GM12878 (cell line): Measurements from ENCODE around the gene LTB. TPM values are rescaled to one million over a fixed set of nuclear protein-coding genes. Genes with fewer than 3 reads are reported as not detected.
A peak's percentile ranks its signal among the peaks of the same experiment; 100 is the strongest.

Source experiments
- BCLAF1 ChIP-seq: fragments of 450-650 bp; IDR thresholded peaks from 2 replicates; pipeline ENCODE4 v1.6.1; 2017; ENCODE audit warnings: antibody characterized with exemption, mild to moderate bottlenecking, moderate library complexity
- CBX3 ChIP-seq: fragments of 200-600 bp; sonication (generic); IDR thresholded peaks from 2 replicates; pipeline ENCODE4 v1.6.1; 2016; ENCODE audit warnings: low read depth, borderline replicate concordance
- DPF2 ChIP-seq: fragments of 450-650 bp; IDR thresholded peaks from 2 replicates; pipeline ENCODE4 v1.6.1; 2017; ENCODE audit warnings: mild to moderate bottlenecking
- E4F1 ChIP-seq: fragments of 450-650 bp; IDR thresholded peaks from 2 replicates; pipeline ENCODE4 v1.6.1; 2018; ENCODE audit warnings: borderline replicate concordance, mild to moderate bottlenecking; ENCODE audit not compliant: partially characterized antibody
- EED ChIP-seq: sonication (generic); IDR thresholded peaks from 2 replicates; pipeline ENCODE4 v1.6.1; 2016; ENCODE audit warnings: antibody characterized with exemption, low read depth
- ESRRA ChIP-seq: IDR thresholded peaks from 2 replicates; pipeline ENCODE4 v1.6.1; 2012; ENCODE audit warnings: mild to moderate bottlenecking, low read length, improper control_type of control experiment
- HCFC1 ChIP-seq: fragments of 150-350 bp; IDR thresholded peaks from 2 replicates; pipeline ENCODE4 v1.6.1; 2014; ENCODE audit warnings: low read length
- HDAC2 ChIP-seq: fragments of 200-600 bp; sonication (generic); IDR thresholded peaks from 2 replicates; pipeline ENCODE4 v1.6.1; 2017
- IRF4 ChIP-seq: IDR thresholded peaks from 2 replicates; pipeline ENCODE4 v1.6.1; 2011; ENCODE audit warnings: low read depth, low read length
- JUND ChIP-seq: IDR thresholded peaks from 2 replicates; pipeline ENCODE4 v1.6.1; 2012; ENCODE audit warnings: low read depth, mild to moderate bottlenecking, low read length, improper control_type of control experiment, moderate library complexity
- KAT2A ChIP-seq: conservative IDR thresholded peaks from 2 replicates; pipeline ENCODE4 v1.6.1; 2011; ENCODE audit warnings: low read depth, low read length; ENCODE audit not compliant: control insufficient read depth
- MEF2B ChIP-seq: fragments of 450-650 bp; IDR thresholded peaks from 2 replicates; pipeline ENCODE4 v1.6.1; 2018; ENCODE audit warnings: mild to moderate bottlenecking, moderate library complexity; ENCODE audit not compliant: partially characterized antibody, poor library complexity, severe bottlenecking
- NFIC ChIP-seq: IDR thresholded peaks from 2 replicates; pipeline ENCODE4 v1.6.1; 2012; ENCODE audit warnings: low read depth, mild to moderate bottlenecking, inconsistent platforms, low read length, moderate library complexity
- NR2C1 ChIP-seq: fragments of 450-650 bp; IDR thresholded peaks from 2 replicates; pipeline ENCODE4 v1.6.1; 2017; ENCODE audit warnings: antibody characterized with exemption, mild to moderate bottlenecking, moderate library complexity
- POU2F2 ChIP-seq: IDR thresholded peaks from 3 replicates; pipeline ENCODE4 v1.6.1; 2011; ENCODE audit warnings: low read depth, mild to moderate bottlenecking, low read length, borderline replicate concordance
- RB1 ChIP-seq: fragments of 450-650 bp; formaldehyde crosslinking; IDR thresholded peaks from 2 replicates; pipeline ENCODE4 v1.6.1; 2017; ENCODE audit warnings: mild to moderate bottlenecking, borderline replicate concordance
- RFX5 ChIP-seq: IDR thresholded peaks from 2 replicates; pipeline ENCODE4 v1.6.1; 2011; ENCODE audit warnings: low read depth, low read length, improper control_type of control experiment
- RUNX3 ChIP-seq: IDR thresholded peaks from 2 replicates; pipeline ENCODE4 v1.6.1; 2012; ENCODE audit warnings: low read length, inconsistent platforms
- SIX5 ChIP-seq: IDR thresholded peaks from 2 replicates; pipeline ENCODE4 v1.6.1; 2011; ENCODE audit warnings: mild to moderate bottlenecking, low read depth, low read length, moderate library complexity; ENCODE audit not compliant: severe bottlenecking
- SP1 ChIP-seq: IDR thresholded peaks from one replicate; pipeline ENCODE4 v1.6.1; 2011; ENCODE audit warnings: low read depth, low read length
- SREBF1 ChIP-seq: IDR thresholded peaks from 2 replicates; pipeline ENCODE4 v1.6.1; 2012; ENCODE audit warnings: mild to moderate bottlenecking, low read length
- polyA plus RNA-seq, 11 experiments: library from polyadenylated mRNA; depleted of rRNA in 4 of 11; unstranded in 6 of 11; stranded (reverse) in 5 of 11; fragments of >200 nt; fragmentation: Nextera tagmentation in 4 of 11; fragmentation: Illumina TruSeq in 1 of 11; extraction: Ambion mirVana in 4 of 11; extraction: Trizol in 1 of 11; gene quantifications; 1 replicate in 1 of 11; 2 replicates in 10 of 11; pipeline versions ENCODE4 v1.2.1 to v1.2.3, GENCODE V29; 2011 to 2016; ENCODE audit warnings: inconsistent platforms in 2 of 11, missing spikeins in 2 of 11, low read depth in 1 of 11
- total RNA-seq, 4 experiments: library from RNA; depleted of rRNA in 3 of 4; stranded (reverse); fragments of >200 nt in 3 of 4; fragmentation: Illumina TruSeq in 1 of 4; extraction: Trizol in 1 of 4; gene quantifications; 2 replicates each; pipeline versions ENCODE4 v1.2.1 to v1.2.3, GENCODE V29; 2013 to 2021
- TF ChIP-seq, protein P1 (sequence below): fragments of 450-650 bp; IDR thresholded peaks from 2 replicates; pipeline ENCODE4 v1.6.1; 2016; ENCODE audit warnings: mild to moderate bottlenecking, moderate library complexity, borderline replicate concordance

The LTB gene
- total and polyA plus RNA-seq, 10 of the 15 experiments (the other 5 are each of a cell fraction or from before 2014, with no cell fraction given) = 0.71 to 74.3 (median 20.0) TPM

DNA sequence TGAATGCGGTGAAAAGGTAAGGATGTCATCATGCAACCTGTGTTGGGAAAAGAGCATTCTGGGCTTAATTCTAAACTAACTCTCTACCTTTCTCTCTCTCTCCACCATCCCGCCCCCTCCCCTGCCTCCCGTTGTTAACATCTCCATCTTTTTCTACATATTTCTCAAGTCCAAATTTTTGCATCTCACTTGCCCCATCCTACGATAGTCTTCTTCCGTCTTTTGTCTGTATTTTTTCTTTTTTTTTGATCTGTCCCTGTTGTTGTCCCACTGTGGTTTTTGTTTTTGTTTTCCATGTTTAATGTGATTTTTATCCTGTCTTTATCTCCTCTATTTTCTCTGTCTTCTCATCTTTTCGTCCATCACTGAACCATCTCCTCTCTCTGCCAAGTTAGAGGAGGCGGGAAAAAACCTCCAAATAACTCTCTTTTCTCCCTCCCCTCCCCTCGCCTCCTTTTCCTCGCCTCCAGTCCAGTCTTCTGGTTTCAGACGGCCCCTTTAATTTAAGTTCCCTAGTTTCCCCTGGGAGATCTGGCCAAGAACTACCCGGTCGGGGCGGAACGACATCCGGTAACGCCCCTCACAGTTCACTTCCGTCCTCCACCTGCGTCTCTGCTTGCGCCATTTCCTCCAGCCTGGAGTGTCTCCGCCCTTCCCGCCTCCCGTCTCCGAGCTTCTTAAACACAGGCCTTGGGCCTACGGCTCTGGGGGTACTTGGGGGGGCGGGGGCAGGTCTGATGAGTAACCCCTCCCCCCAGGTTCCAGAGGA lies 35.1 kb downstream of the LTB start, which contains the start of gene NFKBIL1 (continued):
- peak; percentile 58 for TF ChIP-seq ESRRA
- peak; percentile 13; the same call in 1 of the 2 replicates for TF ChIP-seq NFIC
- TF ChIP-seq MEF2B = peak; percentile 96
- TF ChIP-seq JUND = no peak
- TF ChIP-seq HDAC2 = no peak
- TF ChIP-seq SREBF1 = 0 out of 2 replicates have a peak, but pooled peaks have one; percentile 16
- TF ChIP-seq BCLAF1 = no peak
- TF ChIP-seq EED = no peak
- peak; percentile 85 for TF ChIP-seq SP1
- TF ChIP-seq IRF4 = no peak
- peak; percentile 90 for TF ChIP-seq NR2C1
- TF ChIP-seq SIX5 = peak; percentile 96
- TF ChIP-seq RFX5 = no peak
- peak; percentile 71; the same call in 1 of the 3 replicates for TF ChIP-seq POU2F2
- peak; percentile 82 for TF ChIP-seq RB1
- TF ChIP-seq RUNX3 = peak; percentile 62
- no peak for TF ChIP-seq KAT2A
- TF ChIP-seq, protein P1, sequence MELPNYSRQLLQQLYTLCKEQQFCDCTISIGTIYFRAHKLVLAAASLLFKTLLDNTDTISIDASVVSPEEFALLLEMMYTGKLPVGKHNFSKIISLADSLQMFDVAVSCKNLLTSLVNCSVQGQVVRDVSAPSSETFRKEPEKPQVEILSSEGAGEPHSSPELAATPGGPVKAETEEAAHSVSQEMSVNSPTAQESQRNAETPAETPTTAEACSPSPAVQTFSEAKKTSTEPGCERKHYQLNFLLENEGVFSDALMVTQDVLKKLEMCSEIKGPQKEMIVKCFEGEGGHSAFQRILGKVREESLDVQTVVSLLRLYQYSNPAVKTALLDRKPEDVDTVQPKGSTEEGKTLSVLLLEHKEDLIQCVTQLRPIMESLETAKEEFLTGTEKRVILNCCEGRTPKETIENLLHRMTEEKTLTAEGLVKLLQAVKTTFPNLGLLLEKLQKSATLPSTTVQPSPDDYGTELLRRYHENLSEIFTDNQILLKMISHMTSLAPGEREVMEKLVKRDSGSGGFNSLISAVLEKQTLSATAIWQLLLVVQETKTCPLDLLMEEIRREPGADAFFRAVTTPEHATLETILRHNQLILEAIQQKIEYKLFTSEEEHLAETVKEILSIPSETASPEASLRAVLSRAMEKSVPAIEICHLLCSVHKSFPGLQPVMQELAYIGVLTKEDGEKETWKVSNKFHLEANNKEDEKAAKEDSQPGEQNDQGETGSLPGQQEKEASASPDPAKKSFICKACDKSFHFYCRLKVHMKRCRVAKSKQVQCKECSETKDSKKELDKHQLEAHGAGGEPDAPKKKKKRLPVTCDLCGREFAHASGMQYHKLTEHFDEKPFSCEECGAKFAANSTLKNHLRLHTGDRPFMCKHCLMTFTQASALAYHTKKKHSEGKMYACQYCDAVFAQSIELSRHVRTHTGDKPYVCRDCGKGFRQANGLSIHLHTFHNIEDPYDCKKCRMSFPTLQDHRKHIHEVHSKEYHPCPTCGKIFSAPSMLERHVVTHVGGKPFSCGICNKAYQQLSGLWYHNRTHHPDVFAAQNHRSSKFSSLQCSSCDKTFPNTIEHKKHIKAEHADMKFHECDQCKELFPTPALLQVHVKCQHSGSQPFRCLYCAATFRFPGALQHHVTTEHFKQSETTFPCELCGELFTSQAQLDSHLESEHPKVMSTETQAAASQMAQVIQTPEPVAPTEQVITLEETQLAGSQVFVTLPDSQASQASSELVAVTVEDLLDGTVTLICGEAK = peak; percentile 98
- TF ChIP-seq E4F1 = peak; percentile 69
- no peak for TF ChIP-seq DPF2
- peak; percentile 96 for TF ChIP-seq HCFC1
- no peak for TF ChIP-seq CBX3
